ENCODE results near the gene NRXN3.

Gene NRXN3

DNA sequence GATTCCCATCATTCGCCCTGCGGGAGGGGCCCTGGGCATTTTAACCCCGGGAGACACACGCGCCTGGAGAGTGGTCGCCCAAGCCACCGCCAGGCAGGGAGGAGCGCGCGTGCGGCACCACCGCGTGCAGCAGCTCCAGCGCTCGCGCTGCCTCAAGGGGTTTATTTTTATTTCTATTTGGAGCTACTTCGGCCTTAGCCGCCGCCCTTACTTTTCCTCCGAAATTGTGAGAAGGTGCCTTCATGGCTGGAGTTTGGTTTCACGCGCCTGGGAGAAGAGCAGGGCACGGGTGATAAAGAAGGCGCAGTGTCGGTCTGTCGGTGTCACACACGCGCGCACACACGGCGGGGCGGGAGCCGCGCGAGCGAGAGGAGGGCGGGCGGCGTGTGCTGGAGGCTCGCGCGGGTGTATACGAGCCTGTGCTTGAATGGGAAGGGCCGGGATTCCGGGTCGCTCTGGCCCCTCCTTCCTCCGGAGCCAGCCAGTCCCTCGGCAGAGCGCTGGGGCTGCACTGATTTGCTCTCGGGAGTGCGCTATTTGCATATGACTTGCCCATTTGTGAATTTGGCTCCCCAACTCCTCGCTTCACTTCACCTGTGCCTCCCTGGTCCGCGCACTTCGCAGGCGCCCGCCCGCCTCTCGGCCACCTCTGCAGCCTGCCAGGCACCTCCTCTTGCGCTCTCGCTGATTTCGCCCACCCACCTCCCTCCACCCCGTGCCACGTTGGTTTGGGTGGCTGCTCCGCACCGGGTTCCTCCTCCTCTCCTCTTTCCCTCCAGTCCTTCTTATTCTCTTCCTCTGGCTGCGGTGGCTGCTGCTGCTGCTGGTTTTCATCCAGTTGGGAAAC, 1108.8 kb downstream of the NRXN3 start:
- DNase-seq = no peak
- no peaks in the 10 kb centered on the region for H3K9me3 ChIP-seq (ENCODE audit: control insufficient read depth, low read length)

DNA sequence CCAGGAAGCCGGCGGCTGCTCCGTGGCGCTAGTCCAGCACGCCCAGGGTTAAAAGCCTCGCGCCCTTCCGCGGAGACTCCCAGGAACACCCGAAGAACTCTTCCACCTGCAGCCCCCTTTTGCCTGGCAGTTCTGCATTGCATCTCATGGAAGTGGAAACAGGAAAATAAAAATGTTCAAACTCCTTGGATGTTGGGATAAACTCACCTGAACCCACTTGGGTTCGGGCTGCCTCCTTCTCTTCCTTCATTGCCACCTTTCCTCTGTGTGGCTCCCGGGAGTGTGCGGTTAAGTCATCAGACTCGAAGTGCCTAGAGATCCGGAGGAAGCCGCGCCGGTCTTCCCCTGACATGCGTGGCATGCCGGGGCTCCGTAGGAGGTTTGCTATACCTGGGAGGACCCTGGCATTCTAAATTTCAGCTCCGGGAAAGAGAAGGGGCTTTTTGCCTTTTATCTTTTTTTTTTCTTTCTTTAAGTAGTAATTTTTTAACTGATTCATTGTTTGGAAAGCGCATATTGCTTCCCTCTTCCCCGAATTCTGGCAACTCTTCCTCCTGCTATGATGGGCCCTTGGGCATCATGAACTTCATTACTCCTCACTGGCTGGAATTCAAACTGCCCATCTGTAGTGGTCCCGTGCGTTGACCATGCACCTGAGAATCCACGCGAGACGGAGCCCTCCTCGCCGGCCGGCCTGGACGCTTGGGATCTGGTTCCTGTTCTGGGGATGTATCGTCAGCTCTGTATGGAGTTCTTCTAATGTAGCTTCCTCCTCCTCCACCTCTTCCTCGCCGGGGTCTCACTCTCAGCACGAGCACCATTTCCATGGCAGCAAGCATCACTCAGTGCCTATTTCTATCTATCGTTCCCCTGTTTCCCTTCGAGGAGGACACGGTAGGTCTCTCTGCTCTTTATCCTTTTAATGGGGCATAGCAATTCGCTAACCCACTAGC, 1109.7 kb downstream of the NRXN3 start:
- Histone ChIP-seq H3K27ac (ENCODE audit: insufficient read depth, low read length, poor library complexity, severe bottlenecking) (no peak overlapping the region), H3K4me1 (ENCODE audit: control insufficient read depth, insufficient read depth, low read length, poor library complexity, severe bottlenecking) (no peaks in the 10 kb centered on the region), H3K36me3 (ENCODE audit: control insufficient read depth, insufficient read depth, low read length) (no peaks in the 10 kb centered on the region), H3K4me3 (ENCODE audit: insufficient read depth, low read depth, low read length, poor library complexity, severe bottlenecking) (no peak overlapping the region), H3K9me3 (ENCODE audit: control insufficient read depth, low read length) (no peaks in the 10 kb centered on the region), H3K27me3 (replicated peaks; ENCODE audit: control insufficient read depth, insufficient read depth, low read length, poor library complexity, severe bottlenecking) (no peaks in the 10 kb centered on the region)
- no peak for DNase-seq

More for the DNA sequence above, 1108.8 kb downstream of the NRXN3 start:
- Histone ChIP-seq H3K27ac (ENCODE audit: insufficient read depth, low read length, poor library complexity, severe bottlenecking) (no peak overlapping the region), H3K4me1 (ENCODE audit: control insufficient read depth, insufficient read depth, low read length, poor library complexity, severe bottlenecking) (no peaks in the 10 kb centered on the region), H3K27me3 (replicated peaks; ENCODE audit: control insufficient read depth, insufficient read depth, low read length, poor library complexity, severe bottlenecking) (no peaks in the 10 kb centered on the region), H3K36me3 (ENCODE audit: control insufficient read depth, insufficient read depth, low read length) (no peaks in the 10 kb centered on the region), H3K4me3 (ENCODE audit: insufficient read depth, low read depth, low read length, poor library complexity, severe bottlenecking) (no peak overlapping the region)

DNA sequence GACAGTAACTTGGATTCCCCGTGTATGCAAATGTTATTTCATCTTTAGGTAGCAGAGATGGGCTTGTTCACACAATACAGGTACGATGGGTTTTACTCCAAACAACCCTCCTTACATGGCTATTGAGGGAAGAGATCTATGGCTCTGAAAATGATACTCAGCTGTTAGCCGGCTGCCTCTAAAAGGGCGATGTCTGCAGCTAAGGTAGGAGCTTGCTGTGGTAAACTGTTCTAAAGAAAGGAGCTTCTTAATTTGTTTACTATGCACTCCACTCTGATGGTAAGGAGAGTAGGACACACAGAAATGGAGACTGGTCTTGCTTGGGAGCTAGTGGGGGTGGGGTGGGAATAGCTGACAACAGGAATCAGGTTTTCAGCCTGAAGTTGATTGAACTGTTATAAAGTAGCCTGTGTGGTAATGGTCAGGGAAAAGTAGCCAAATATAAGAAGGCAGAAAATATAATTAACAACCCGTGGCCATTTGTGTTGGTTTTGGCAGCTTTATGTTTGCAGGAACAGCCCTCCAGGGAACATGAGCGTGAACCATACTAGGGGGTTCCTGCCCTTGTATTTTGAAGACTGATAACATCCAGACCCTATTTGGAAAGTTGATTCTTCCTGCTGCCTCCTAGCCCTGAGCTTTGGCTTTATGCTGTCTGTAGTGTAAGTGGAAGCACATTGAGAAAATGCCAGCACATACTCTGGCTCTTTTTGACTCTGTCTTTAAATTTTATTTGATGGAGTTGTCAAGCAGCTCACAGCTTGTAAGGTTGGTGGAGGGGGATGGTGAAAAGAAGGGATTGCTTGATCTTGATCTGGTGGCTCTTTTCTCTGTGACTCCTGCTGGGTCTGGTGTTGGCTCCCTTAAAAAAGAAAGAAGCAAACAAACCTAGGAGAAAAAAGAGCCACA, 1111.3 kb downstream of the NRXN3 start:
- no peak for DNase-seq
- H3K27me3 ChIP-seq (replicated peaks; ENCODE audit: control insufficient read depth, insufficient read depth, low read length, poor library complexity, severe bottlenecking) = no peaks in the 10 kb centered on the region
- H3K36me3 ChIP-seq (ENCODE audit: control insufficient read depth, insufficient read depth, low read length) = no peaks in the 10 kb centered on the region
- H3K9me3 ChIP-seq (ENCODE audit: control insufficient read depth, low read length) = no peaks in the 10 kb centered on the region
- H3K4me3 ChIP-seq (ENCODE audit: insufficient read depth, low read depth, low read length, poor library complexity, severe bottlenecking) = no peak overlapping the region
- H3K27ac ChIP-seq (ENCODE audit: insufficient read depth, low read length, poor library complexity, severe bottlenecking) = no peak overlapping the region
- H3K4me1 ChIP-seq (ENCODE audit: control insufficient read depth, insufficient read depth, low read length, poor library complexity, severe bottlenecking) = no peaks in the 10 kb centered on the region

DNA sequence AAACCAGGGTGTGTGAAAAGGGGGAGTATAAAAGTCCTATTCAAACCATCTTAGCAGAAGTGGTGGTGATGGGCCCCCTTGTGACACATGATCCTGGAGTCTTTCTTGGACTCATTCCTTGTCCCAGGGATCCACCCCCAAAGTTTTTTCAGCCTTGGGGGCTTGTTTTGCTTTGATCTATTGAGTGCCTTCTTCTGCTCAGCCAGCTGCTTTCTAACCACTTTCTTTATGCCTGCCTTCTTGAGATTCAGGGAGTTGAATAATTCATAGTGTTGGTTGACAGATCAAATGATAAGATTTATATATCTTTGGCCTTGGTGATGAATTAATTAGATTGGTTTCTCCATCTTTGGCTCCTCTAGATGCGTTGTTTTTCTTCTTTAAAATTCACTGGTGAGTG, 1114.4 kb downstream of the NRXN3 start:
- H3K9me3 ChIP-seq (ENCODE audit: control insufficient read depth, low read length) = no peaks in the 10 kb centered on the region

DNA sequence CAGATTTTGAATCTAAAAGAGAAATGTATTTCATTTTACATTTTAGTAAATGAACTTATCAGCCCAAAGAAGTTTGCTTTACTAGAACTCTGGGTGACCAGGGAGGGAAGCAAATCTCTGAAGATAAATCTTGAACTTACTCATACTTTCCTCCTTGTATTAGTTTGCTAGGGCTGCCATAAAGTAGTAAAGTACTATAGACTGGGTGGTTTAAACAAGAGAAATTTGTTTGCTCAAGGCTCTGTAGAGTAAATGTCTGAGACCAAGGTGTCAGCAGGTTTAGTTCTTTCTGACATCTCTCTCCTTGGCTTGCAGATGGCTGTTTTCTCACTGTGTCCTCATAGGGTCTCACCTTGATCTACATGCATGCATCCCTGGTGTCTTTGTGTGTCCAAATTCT, 1115.1 kb downstream of the NRXN3 start:
- Histone ChIP-seq H3K4me1 (ENCODE audit: control insufficient read depth, insufficient read depth, low read length, poor library complexity, severe bottlenecking) (no peaks in the 10 kb centered on the region), H3K27me3 (replicated peaks; ENCODE audit: control insufficient read depth, insufficient read depth, low read length, poor library complexity, severe bottlenecking) (no peaks in the 10 kb centered on the region), H3K27ac (ENCODE audit: insufficient read depth, low read length, poor library complexity, severe bottlenecking) (no peak overlapping the region), H3K36me3 (ENCODE audit: control insufficient read depth, insufficient read depth, low read length) (no peaks in the 10 kb centered on the region), H3K9me3 (ENCODE audit: control insufficient read depth, low read length) (no peaks in the 10 kb centered on the region), H3K4me3 (ENCODE audit: insufficient read depth, low read depth, low read length, poor library complexity, severe bottlenecking) (no peak overlapping the region)
- no peak for DNase-seq

More for the DNA sequence above, 1114.4 kb downstream of the NRXN3 start:
- H3K27me3 ChIP-seq (replicated peaks; ENCODE audit: control insufficient read depth, insufficient read depth, low read length, poor library complexity, severe bottlenecking) = no peaks in the 10 kb centered on the region
- H3K4me3 ChIP-seq (ENCODE audit: insufficient read depth, low read depth, low read length, poor library complexity, severe bottlenecking) = no peak overlapping the region
- H3K27ac ChIP-seq (ENCODE audit: insufficient read depth, low read length, poor library complexity, severe bottlenecking) = no peak overlapping the region
- no peaks in the 10 kb centered on the region for H3K36me3 ChIP-seq (ENCODE audit: control insufficient read depth, insufficient read depth, low read length)
- H3K4me1 ChIP-seq (ENCODE audit: control insufficient read depth, insufficient read depth, low read length, poor library complexity, severe bottlenecking) = no peaks in the 10 kb centered on the region
- no peak for DNase-seq

DNA sequence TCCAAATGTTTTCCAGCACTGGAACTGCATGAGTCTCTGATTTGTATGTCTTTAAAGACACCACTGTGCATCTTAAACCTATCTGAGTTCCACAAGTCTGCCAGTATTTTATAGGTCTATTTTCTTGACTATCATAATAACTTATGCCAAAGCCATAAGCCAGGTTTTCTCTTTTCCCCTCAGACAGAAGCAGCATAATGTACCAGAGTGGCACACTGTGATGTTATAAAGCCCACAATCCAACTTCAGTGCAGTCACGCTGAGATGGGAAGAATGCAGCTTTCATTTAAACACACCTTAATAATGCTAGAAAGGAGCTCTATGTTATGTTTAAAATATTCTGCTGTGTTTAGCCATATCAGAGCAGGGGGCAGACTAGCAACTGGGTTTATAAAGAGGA, 1117.8 kb downstream of the NRXN3 start:
- Histone ChIP-seq H3K27ac (ENCODE audit: insufficient read depth, low read length, poor library complexity, severe bottlenecking) (no peak overlapping the region), H3K4me3 (ENCODE audit: insufficient read depth, low read depth, low read length, poor library complexity, severe bottlenecking) (no peak overlapping the region), H3K9me3 (ENCODE audit: control insufficient read depth, low read length) (no peaks in the 10 kb centered on the region), H3K27me3 (replicated peaks; ENCODE audit: control insufficient read depth, insufficient read depth, low read length, poor library complexity, severe bottlenecking) (no peaks in the 10 kb centered on the region), H3K4me1 (ENCODE audit: control insufficient read depth, insufficient read depth, low read length, poor library complexity, severe bottlenecking) (no peaks in the 10 kb centered on the region), H3K36me3 (ENCODE audit: control insufficient read depth, insufficient read depth, low read length) (no peaks in the 10 kb centered on the region)
- no peak for DNase-seq

DNA sequence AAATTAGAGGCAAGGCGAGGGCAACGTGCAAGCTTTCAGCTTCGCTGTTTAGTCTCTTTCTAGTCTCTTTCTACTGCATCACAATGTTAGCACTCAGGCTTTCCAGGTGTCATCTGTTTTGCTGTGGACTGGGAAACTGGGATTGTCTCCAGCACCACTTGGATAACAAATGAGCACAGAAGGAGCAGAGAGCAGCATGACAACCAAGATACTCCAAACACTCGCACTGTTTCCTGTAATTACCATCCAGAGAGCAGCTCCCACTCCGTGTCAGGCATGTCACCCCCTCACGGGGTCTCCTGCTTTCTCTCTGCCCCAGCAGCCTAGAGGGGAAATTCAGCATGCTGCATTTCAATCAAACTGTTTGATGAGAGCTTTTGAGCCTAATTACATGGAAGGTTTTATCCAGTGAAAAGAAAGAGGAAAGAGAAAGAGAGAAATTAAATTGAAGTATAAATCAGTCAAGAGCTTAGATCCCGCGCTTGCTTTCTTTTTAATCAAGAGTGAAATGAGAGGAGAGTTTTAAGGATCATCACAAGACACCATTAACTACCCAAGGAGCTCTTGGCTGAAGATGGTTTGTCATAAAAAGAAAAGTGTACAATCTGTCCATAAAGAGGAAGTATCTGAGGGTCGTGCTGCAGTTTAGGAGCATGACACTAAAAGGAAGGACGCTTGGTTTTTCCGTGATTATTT, 1123.5 kb downstream of the NRXN3 start:
- H3K4me3 ChIP-seq (ENCODE audit: insufficient read depth, low read depth, low read length, poor library complexity, severe bottlenecking) = no peak overlapping the region
- no peaks in the 10 kb centered on the region for H3K4me1 ChIP-seq (ENCODE audit: control insufficient read depth, insufficient read depth, low read length, poor library complexity, severe bottlenecking)
- no peaks in the 10 kb centered on the region for H3K36me3 ChIP-seq (ENCODE audit: control insufficient read depth, insufficient read depth, low read length)
- no peak for DNase-seq
- H3K27ac ChIP-seq (ENCODE audit: insufficient read depth, low read length, poor library complexity, severe bottlenecking) = no peak overlapping the region
- H3K9me3 ChIP-seq (ENCODE audit: control insufficient read depth, low read length) = no peaks in the 10 kb centered on the region
- H3K27me3 ChIP-seq (replicated peaks; ENCODE audit: control insufficient read depth, insufficient read depth, low read length, poor library complexity, severe bottlenecking) = no peaks in the 10 kb centered on the region

DNA sequence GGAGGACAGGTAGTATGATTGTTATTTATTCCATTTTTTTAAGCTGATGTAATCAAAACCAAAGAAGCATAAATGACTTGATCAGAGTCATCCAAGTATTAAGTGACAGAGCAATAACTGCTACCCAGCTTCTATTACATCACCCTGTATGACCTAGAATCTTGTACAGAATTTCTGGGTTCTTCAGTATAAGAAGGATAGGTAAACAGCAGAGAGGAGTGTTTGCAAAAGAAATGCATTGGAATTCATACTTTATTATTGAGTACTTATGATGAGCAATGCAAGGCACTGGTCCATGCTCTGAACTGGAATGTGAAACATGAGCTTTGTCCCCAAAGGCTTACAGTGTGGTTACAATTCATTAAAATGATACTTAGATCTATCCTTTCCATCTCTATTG, 1124.3 kb downstream of the NRXN3 start:
- no peaks in the 10 kb centered on the region for H3K36me3 ChIP-seq (ENCODE audit: control insufficient read depth, insufficient read depth, low read length)
- H3K4me3 ChIP-seq (ENCODE audit: insufficient read depth, low read depth, low read length, poor library complexity, severe bottlenecking) = no peak overlapping the region
- H3K9me3 ChIP-seq (ENCODE audit: control insufficient read depth, low read length) = no peaks in the 10 kb centered on the region
- H3K27ac ChIP-seq (ENCODE audit: insufficient read depth, low read length, poor library complexity, severe bottlenecking) = no peak overlapping the region
- no peak for DNase-seq
- no peaks in the 10 kb centered on the region for H3K27me3 ChIP-seq (replicated peaks; ENCODE audit: control insufficient read depth, insufficient read depth, low read length, poor library complexity, severe bottlenecking)
- H3K4me1 ChIP-seq (ENCODE audit: control insufficient read depth, insufficient read depth, low read length, poor library complexity, severe bottlenecking) = no peaks in the 10 kb centered on the region

DNA sequence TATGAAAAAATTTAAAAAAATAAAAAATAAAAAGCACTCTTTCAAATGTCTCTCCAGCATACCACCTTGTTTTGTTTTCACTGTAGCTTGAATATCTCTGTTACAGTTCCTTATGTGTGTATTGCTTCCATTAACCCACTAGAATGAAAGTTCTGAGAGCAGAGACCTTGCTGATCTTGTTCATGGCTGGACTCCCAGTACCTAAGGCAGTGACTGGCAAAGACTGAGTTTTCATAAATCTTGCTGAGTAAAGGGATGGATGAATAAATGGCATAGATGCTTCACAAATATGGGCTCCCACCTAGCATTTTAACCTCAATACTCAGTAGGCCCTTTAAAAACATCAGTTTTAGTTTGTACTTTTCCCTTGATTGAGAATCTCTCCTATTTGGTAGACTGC, 1125.2 kb downstream of the NRXN3 start:
- no peak overlapping the region for H3K27ac ChIP-seq (ENCODE audit: insufficient read depth, low read length, poor library complexity, severe bottlenecking)
- no peaks in the 10 kb centered on the region for H3K27me3 ChIP-seq (replicated peaks; ENCODE audit: control insufficient read depth, insufficient read depth, low read length, poor library complexity, severe bottlenecking)
- H3K4me3 ChIP-seq (ENCODE audit: insufficient read depth, low read depth, low read length, poor library complexity, severe bottlenecking) = no peak overlapping the region
- no peaks in the 10 kb centered on the region for H3K4me1 ChIP-seq (ENCODE audit: control insufficient read depth, insufficient read depth, low read length, poor library complexity, severe bottlenecking)
- H3K9me3 ChIP-seq (ENCODE audit: control insufficient read depth, low read length) = no peaks in the 10 kb centered on the region
- no peak for DNase-seq
- no peaks in the 10 kb centered on the region for H3K36me3 ChIP-seq (ENCODE audit: control insufficient read depth, insufficient read depth, low read length)

All from effector memory CD4-positive, alpha-beta T cell (primary cell).